IMR-90 (cell line): ENCODE data around the gene SLC25A31. TPM values are rescaled to one million over a fixed set of nuclear protein-coding genes. Genes with fewer than 3 reads are reported as not detected.

Source experiments
- ATAC-seq: fragments of 200-7000 bp; cut with Tn5 transposase; 2 replicates; pipeline ENCODE4 v1.9.1; 2020; ENCODE audit warnings: low read depth, mild to moderate bottlenecking, moderate library complexity
- BruUV-seq: library from RNA; stranded (reverse); fragments of 400-500 nt; replicated peaks from 2 replicates; lab custom pipeline; 2021; lab: Mats Ljungman, UMichigan
- CTCF ChIA-PET: fragments of 300-600 bp; formaldehyde crosslinking; extraction: SDS; loops from one replicate; lab custom pipeline; 2021; ENCODE audit warnings: antibody characterized with exemption; lab: Yijun Ruan, JAX
- POLR2A ChIA-PET: fragments of 300-600 bp; sonication (Branson Sonifier 250); formaldehyde crosslinking; loops from one replicate; lab custom pipeline; 2022; ENCODE audit warnings: antibody characterized with exemption; ENCODE audit not compliant: unreplicated experiment; lab: Charles Lee
- DNase-seq: peaks from one replicate; pipeline ENCODE4 v3.0.0; 2013
- H2AFZ ChIP-seq: replicated peaks from 2 replicates; pipeline ENCODE3; 2013; ENCODE audit warnings: low read length, mild to moderate bottlenecking; ENCODE audit not compliant: poor library complexity
- H2AK5ac ChIP-seq: 2 replicates; pipeline ENCODE4 v1.6.1; 2013; ENCODE audit warnings: low read depth, low read length, inconsistent platforms
- H2AK9ac ChIP-seq: replicated peaks from 2 replicates; pipeline ENCODE3; 2013; ENCODE audit warnings: mild to moderate bottlenecking, low read depth, low read length, moderate library complexity; ENCODE audit not compliant: poor library complexity
- H2BK120ac ChIP-seq: 2 replicates; pipeline ENCODE4 v1.6.1; 2013; ENCODE audit warnings: low read depth, low read length, inconsistent platforms
- H2BK15ac ChIP-seq: 3 replicates; pipeline ENCODE4 v1.6.1; 2013; ENCODE audit warnings: low read depth, low read length, inconsistent platforms
- H2BK20ac ChIP-seq: 2 replicates; pipeline ENCODE4 v1.6.1; 2013; ENCODE audit warnings: low read depth, mild to moderate bottlenecking, inconsistent platforms, low read length, moderate library complexity
- H2BK5ac ChIP-seq: 2 replicates; pipeline ENCODE4 v1.6.1; 2013; ENCODE audit warnings: mild to moderate bottlenecking, low read depth, low read length, inconsistent platforms; ENCODE audit not compliant: poor library complexity, severe bottlenecking
- H3K14ac ChIP-seq: replicated peaks from 2 replicates; pipeline ENCODE4 v1.6.1; 2013; ENCODE audit warnings: low read depth, low read length, inconsistent platforms
- H3K18ac ChIP-seq: 2 replicates; pipeline ENCODE4 v1.6.1; 2013; ENCODE audit warnings: low read depth, low read length, control low read depth
- H3K23ac ChIP-seq: 2 replicates; pipeline ENCODE4 v1.6.1; 2013; ENCODE audit warnings: low read depth, low read length, inconsistent platforms
- H3K27ac ChIP-seq: 2 replicates; pipeline ENCODE4 v1.5.1; 2013; ENCODE audit warnings: mild to moderate bottlenecking, control low read depth, low read length; ENCODE audit not compliant: insufficient read depth
- H3K27me3 ChIP-seq: 2 replicates; pipeline ENCODE4 v1.6.1; 2013; ENCODE audit warnings: low read length; ENCODE audit not compliant: control insufficient read depth, insufficient read depth
- H3K36me3 ChIP-seq: 2 replicates; pipeline ENCODE4 v1.6.1; 2013; ENCODE audit warnings: low read length, mixed read lengths; ENCODE audit not compliant: control insufficient read depth, insufficient read depth
- H3K4ac ChIP-seq: 2 replicates; pipeline ENCODE4 v1.6.1; 2013; ENCODE audit warnings: low read depth, low read length, inconsistent platforms
- H3K4me1 ChIP-seq: 2 replicates; pipeline ENCODE4 v1.6.1; 2013; ENCODE audit warnings: low read length, mixed read lengths; ENCODE audit not compliant: control insufficient read depth, insufficient read depth
- H3K4me2 ChIP-seq: 2 replicates; pipeline ENCODE4 v1.6.1; 2013; ENCODE audit warnings: low read depth, mild to moderate bottlenecking, control low read depth, low read length, moderate library complexity
- H3K4me3 ChIP-seq: 2 replicates; pipeline ENCODE4 v1.5.1; 2013; ENCODE audit warnings: low read depth, mild to moderate bottlenecking, control low read depth, low read length, moderate library complexity; ENCODE audit not compliant: insufficient read depth
- H3K56ac ChIP-seq: 2 replicates; pipeline ENCODE4 v1.6.1; 2013; ENCODE audit warnings: low read length, inconsistent platforms; ENCODE audit not compliant: insufficient read depth; ENCODE audit errors: extremely low read depth
- H3K79me1 ChIP-seq, 2 experiments: 2 replicates each; pipeline ENCODE4 v1.6.1; 2013; ENCODE audit warnings: low read length in 2 of 2, inconsistent platforms in 1 of 2, low read depth in 1 of 2
- H3K9ac ChIP-seq: 2 replicates; pipeline ENCODE4 v1.6.1; 2013; ENCODE audit warnings: low read depth, low read length, control low read depth
- H3K9me1 ChIP-seq: 2 replicates; pipeline ENCODE4 v1.6.1; 2013; ENCODE audit warnings: low read length, inconsistent platforms; ENCODE audit not compliant: insufficient read depth
- H3K9me3 ChIP-seq: 2 replicates; pipeline ENCODE4 v1.6.1; 2013; ENCODE audit warnings: low read length; ENCODE audit not compliant: control insufficient read depth, insufficient read depth
- H4K20me1 ChIP-seq: 2 replicates; pipeline ENCODE4 v1.6.1; 2013; ENCODE audit warnings: low read length, inconsistent platforms; ENCODE audit not compliant: insufficient read depth
- H4K5ac ChIP-seq: 2 replicates; pipeline ENCODE4 v1.6.1; 2013; ENCODE audit warnings: mild to moderate bottlenecking, low read depth, low read length, control low read depth
- H4K8ac ChIP-seq, 2 experiments: 2 replicates each; pipeline ENCODE4 v1.6.1; 2013; ENCODE audit warnings: low read depth in 2 of 2, low read length in 2 of 2, control low read depth in 1 of 2, inconsistent platforms in 1 of 2
- H4K91ac ChIP-seq: 2 replicates; pipeline ENCODE4 v1.6.1; 2013; ENCODE audit warnings: low read depth, low read length, inconsistent platforms; ENCODE audit not compliant: insufficient read depth
- NFE2L2 ChIP-seq: fragments of 150-350 bp; IDR thresholded peaks from 2 replicates; pipeline ENCODE4 v1.6.1; 2016; ENCODE audit warnings: low read depth, mild to moderate bottlenecking, low read length
- RFX5 ChIP-seq: IDR thresholded peaks from 2 replicates; pipeline ENCODE4 v1.8.0; 2012; ENCODE audit warnings: low read depth, mild to moderate bottlenecking, low read length, moderate library complexity
- WGBS, 2 experiments: methylation state at CpG; one replicate each; pipeline versions ENCODE4 v1.1.5 to v1.1.7; 2013; ENCODE audit warnings: missing lambda C conversion rate in 2 of 2; ENCODE audit not compliant: insufficient read length in 1 of 2; ENCODE audit errors: extremely low coverage in 2 of 2; 5-methylcytosine and 5-hydroxymethylcytosine counted together
- dilution Hi-C: fragments of 300-500 bp; cut with HindIII; formaldehyde crosslinking; loops from one replicate; pipeline ENCODE4 v1.14.3; 2018; ENCODE audit warnings: low sequenced_read_pairs; ENCODE audit not compliant: unreplicated experiment
- in situ Hi-C: fragments of 300-500 bp; cut with MboI; formaldehyde crosslinking; loops from 3 replicates; pipeline ENCODE4 v1.14.3; 2019; ENCODE audit warnings: low sequenced_read_pairs, inconsistent platforms, mixed read lengths
- intact Hi-C: fragments of 100-400 bp; cut with micrococcal nuclease; formaldehyde crosslinking; loops from 2 replicates; pipeline ENCODE4 v1.10.0; 2022
- polyA plus RNA-seq, 3 experiments: library from polyadenylated mRNA; depleted of rRNA; stranded (reverse); fragments of >200 nt; gene quantifications; 2 replicates each; pipeline ENCODE4 v1.2.3, GENCODE V29; 2012; ENCODE audit warnings: low replicate concordance in 1 of 3
- total RNA-seq: library from RNA; depleted of rRNA; stranded (reverse); fragments of >200 nt; gene quantifications from 2 replicates; pipeline ENCODE4 v1.2.3, GENCODE V29; 2012

SLC25A31 gene
- total and polyA plus RNA-seq, 2 of the 4 experiments (the other 2 are of a cell fraction): not detected

DNA sequence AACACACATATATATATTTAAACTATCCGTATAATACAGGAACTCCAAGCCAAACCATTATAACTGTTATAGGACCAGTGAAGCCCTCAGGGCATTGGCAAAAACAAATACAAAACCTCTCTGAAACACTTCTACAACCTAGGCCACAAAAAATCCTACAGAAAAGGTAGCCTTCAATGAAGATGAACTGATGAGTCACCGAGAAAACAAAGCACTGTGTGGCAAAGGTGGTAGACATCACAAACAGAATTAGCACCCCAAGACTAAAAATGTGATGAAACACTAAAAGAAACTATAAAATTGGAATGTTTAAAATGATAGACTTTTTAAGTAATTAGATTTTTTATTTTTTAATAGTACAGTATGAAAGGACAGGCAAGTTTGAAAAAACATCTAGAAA is 46.4 kb downstream of the SLC25A31 start:
- no peak for DNase-seq
- POLR2A ChIA-PET: no interaction called here
- WGBS, 2 experiments: no CpG with 5 or more reads among the region's 2 CpGs
- Histone ChIP-seq H3K14ac (no peak overlapping the region), H3K18ac (no peak overlapping the region), H3K79me1 (no peaks in the 10 kb centered on the region), H2AK9ac (no peak overlapping the region), H2BK5ac (no peak overlapping the region), H3K9me1 (0 out of 2 replicates have a peak, but pooled peaks cover 3% of the 10 kb centered on the region), H3K9me3 (no peaks in the 10 kb centered on the region), H3K27ac (no peak overlapping the region), H3K4me1 (no peaks in the 10 kb centered on the region), H3K9ac (no peak overlapping the region), H3K4ac (no peak overlapping the region), H2BK20ac (no peak overlapping the region), H3K56ac (no peak overlapping the region), H3K36me3 (no peaks in the 10 kb centered on the region), H2BK15ac (no peak overlapping the region), H2AK5ac (no peak overlapping the region), H2BK120ac (no peak overlapping the region), H3K4me2 (no peak overlapping the region), H4K91ac (no peak overlapping the region), H2AFZ (no peak overlapping the region), H4K5ac (no peak overlapping the region), H4K8ac (no peak overlapping the region), H3K4me3 (no peak overlapping the region), H3K23ac (no peak overlapping the region), H4K20me1 (no peaks in the 10 kb centered on the region), H3K27me3 (no peaks in the 10 kb centered on the region; the same call in 1 of the 2 replicates)
- CTCF ChIA-PET: no interaction called here
- no peak for ATAC-seq
- intact Hi-C loops: no loop called here
- in situ Hi-C loops: no loop called here
- no TSS peak for BruUV-seq
- dilution Hi-C loops: no loop called here
- TF ChIP-seq NFE2L2 (no peak), RFX5 (no peak)
